Stimulated activated naive B cell treated with anti-CD40 and anti-IgM and Interleukin-4, amounts not matched to agents 10 μg/mL and 1 μg/mL and 100 μg/mL, for 72 hours (primary cell): ENCODE measurements around the gene ROBO2.

Experiments used
- ATAC-seq, 2 donors: fragments of 150-1000 bp; cut with Tn5 transposase; replicated peaks; 2 replicates each; pipeline ENCODE4 v1.10.0; 2021; ENCODE audit warnings: moderate library complexity in 1 of 2
- DNase-seq: peaks from one replicate; pipeline ENCODE4 v3.0.0; 2021
- H3K27ac Mint-ChIP-seq: one replicate; pipeline ENCODE4 v1.8.0; 2022; ENCODE audit warnings: mild to moderate bottlenecking, mixed read lengths
- H3K27me3 Mint-ChIP-seq, 2 donors: one replicate each; pipeline ENCODE4 v1.8.0; 2022; ENCODE audit warnings: mixed read lengths in 2 of 2
- H3K36me3 Mint-ChIP-seq, 2 donors: one replicate each; pipeline ENCODE4 v1.8.0; 2022; ENCODE audit warnings: mixed read lengths in 2 of 2, mild to moderate bottlenecking in 1 of 2
- H3K4me1 Mint-ChIP-seq, 2 donors: one replicate each; pipeline ENCODE4 v1.8.0; 2022; ENCODE audit warnings: mixed read lengths in 2 of 2, mild to moderate bottlenecking in 1 of 2
- H3K4me3 Mint-ChIP-seq, 2 donors: one replicate each; pipeline ENCODE4 v1.8.0; 2022; ENCODE audit warnings: mild to moderate bottlenecking in 2 of 2, mixed read lengths in 2 of 2, moderate library complexity in 1 of 2
- H3K9me3 Mint-ChIP-seq, 2 donors: one replicate each; pipeline ENCODE4 v1.8.0; 2022; ENCODE audit warnings: mixed read lengths in 2 of 2, mild to moderate bottlenecking in 1 of 2

The ROBO2 gene

DNA sequence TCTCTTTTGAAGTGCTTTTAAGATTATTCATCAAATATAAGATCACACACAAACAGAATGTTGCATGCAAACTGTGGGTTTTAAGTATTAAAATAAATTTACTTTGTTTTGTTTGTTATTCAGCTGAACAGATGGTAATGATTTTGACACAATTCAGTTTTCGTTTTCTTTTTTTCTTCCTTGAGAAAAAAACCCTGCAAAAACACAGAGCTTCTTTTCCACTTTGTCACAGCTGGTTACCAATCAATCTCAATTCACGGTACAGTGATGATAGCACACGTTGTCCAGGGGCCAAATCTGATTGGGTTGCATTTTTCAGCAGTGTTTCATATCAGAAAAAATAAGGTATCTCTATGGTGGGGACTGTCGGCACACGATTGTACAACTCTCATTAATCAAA, 473.6 kb downstream of the ROBO2 start:
- DNase-seq (no peak), ATAC-seq (no peak)
- H3K9me3 Mint-ChIP-seq: peaks cover 4% of the 10 kb centered on the region in 2 donors
- H3K36me3 Mint-ChIP-seq: no peaks in the 10 kb centered on the region
- no peaks in the 10 kb centered on the region for H3K27me3 Mint-ChIP-seq
- no peaks in the 10 kb centered on the region for H3K4me1 Mint-ChIP-seq
- H3K27ac Mint-ChIP-seq: no peak overlapping the region
- H3K4me3 Mint-ChIP-seq: no peak overlapping the region

DNA sequence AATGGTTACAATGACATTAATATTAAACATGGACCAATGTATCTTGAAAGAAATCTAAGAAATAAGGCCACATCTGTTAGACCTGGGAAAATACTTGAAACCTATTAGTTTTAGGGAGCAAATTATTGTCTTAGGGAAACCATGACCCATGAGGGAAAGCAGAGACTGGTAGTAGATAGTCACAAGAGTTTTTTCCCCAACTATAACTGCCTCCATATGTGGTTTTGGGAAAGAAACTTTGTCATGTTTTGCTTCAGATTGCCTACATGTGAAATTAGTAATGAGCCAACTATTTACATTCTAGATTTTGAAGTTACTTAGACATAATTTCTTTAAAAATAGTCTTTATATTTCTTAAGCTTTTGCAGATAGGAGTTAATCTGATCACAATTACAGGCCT, 474.9 kb downstream of the ROBO2 start:
- Mint-ChIP-seq H3K4me3 (no peak overlapping the region), H3K36me3 (no peaks in the 10 kb centered on the region), H3K4me1 (no peaks in the 10 kb centered on the region), H3K27ac (no peak overlapping the region), H3K27me3 (no peaks in the 10 kb centered on the region), H3K9me3 (peaks cover 5 to 7% of the 10 kb centered on the region in 2 donors)
- DNase-seq (no peak), ATAC-seq (no peak)

DNA sequence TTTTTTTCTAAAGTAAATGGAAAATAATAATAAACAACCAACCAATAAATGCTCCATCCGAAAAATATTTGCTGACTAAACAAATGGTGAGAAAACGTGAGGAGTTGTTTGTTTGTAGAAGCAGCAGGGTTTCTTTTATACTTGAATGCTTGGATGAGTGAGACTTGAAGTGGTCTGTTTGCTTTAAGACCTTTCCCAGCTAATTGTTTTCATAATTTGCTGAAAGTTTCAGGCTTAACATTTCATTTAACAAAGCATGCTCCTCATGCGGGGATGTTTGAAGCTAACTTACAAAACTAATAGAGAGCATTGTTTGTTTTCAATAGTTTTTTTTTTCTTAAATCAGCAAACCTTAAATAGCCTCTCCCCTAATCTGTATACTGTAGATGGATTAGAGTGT, 484.6 kb downstream of the ROBO2 start:
- DNase-seq (no peak), ATAC-seq (no peak)
- no peak overlapping the region for H3K4me3 Mint-ChIP-seq
- H3K36me3 Mint-ChIP-seq: no peaks in the 10 kb centered on the region
- no peak overlapping the region for H3K27ac Mint-ChIP-seq
- H3K4me1 Mint-ChIP-seq: no peaks in the 10 kb centered on the region
- H3K27me3 Mint-ChIP-seq: no peaks in the 10 kb centered on the region
- H3K9me3 Mint-ChIP-seq: peaks cover 4 to 7% of the 10 kb centered on the region in 2 donors

DNA sequence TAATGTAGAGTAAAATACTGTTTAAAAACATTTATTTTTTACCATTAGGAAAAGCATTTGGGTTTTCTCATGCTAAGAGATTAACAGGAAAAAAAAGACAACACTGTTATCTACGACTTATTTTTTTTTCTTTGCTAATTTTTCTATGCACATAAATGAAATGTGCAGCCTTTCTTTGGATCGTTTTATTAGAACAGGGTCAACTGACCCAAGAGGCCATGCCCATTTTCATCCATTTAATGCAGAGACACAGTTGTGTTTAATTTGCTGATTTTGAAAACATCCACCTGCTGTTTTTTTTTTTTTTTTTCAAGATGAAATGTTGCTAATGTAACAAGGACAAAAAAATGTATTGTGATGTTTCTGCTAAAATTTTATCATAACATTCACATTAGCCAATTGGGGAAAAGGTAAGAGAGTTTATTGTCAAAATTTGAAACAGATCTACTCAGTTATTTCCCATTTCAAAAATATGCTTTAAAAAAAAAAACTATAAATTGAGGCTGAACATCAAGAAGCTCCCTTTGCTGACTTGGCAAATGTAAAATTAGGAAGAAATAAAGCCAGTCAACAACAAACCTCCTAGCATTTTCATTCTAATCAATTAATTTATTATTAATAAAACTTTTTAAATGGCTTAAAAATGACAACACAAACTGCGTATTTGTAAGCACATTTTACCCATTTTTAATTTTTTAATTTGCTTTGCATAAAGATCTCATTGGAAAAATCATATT, 485.2 kb downstream of the ROBO2 start:
- Mint-ChIP-seq H3K27ac (no peak overlapping the region), H3K27me3 (no peaks in the 10 kb centered on the region), H3K36me3 (no peaks in the 10 kb centered on the region), H3K4me1 (no peaks in the 10 kb centered on the region), H3K4me3 (no peak overlapping the region), H3K9me3 (peaks cover 2 to 6% of the 10 kb centered on the region in 2 donors)
- ATAC-seq (no peak), DNase-seq (no peak)

DNA sequence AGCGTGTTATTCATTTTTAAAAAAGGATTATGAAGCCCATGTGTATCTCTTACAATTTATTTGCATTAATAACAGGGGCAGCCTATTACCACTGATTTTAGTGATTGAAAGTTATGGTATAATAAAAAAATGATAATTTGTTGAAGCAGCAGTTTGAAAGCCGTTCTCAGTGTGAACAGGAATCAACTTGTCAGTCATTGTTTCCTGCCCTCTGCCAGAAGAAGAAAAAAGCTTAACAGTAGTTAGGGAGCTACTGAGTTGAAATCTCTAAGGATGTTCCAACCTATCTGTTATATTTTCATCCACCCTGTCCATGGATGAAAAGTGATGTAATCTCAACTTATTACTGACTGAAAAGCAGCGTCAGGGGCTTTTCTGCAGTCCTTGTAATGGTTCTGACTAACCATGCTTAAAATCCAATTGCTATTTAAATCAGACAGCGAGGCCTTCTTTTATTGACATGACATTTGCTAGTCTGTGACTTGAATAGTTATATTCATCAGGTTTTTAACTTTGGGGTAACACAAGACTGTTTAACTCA, 486.7 kb downstream of the ROBO2 start:
- Mint-ChIP-seq H3K27me3 (no peaks in the 10 kb centered on the region), H3K4me3 (no peak overlapping the region), H3K9me3 (peaks cover 2 to 6% of the 10 kb centered on the region in 2 donors), H3K27ac (no peak overlapping the region), H3K36me3 (no peaks in the 10 kb centered on the region), H3K4me1 (no peaks in the 10 kb centered on the region)
- DNase-seq (no peak), ATAC-seq (no peak)

DNA sequence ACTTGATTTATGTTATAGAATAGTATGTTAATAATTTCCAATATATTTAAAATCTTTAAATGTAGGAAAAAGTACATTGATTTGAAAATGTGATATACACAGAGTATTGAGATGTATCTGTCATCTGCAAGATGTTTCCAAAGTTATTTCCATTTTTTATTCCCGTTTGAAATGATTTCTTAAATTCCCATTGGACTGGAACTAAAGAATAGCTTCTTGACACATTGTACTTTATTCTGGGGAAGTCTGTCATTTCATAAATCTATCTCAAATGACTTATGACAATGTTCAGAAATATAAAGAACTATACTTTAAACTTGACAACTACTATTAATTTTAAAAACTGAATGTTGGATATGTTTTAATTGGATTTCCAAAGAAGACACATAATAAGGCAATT, 489.6 kb downstream of the ROBO2 start:
- DNase-seq (no peak), ATAC-seq (no peak)
- Mint-ChIP-seq H3K4me3 (no peak overlapping the region), H3K27me3 (no peaks in the 10 kb centered on the region), H3K36me3 (no peaks in the 10 kb centered on the region), H3K9me3 (peaks cover 6 to 11% of the 10 kb centered on the region in 2 donors), H3K27ac (no peak overlapping the region), H3K4me1 (no peaks in the 10 kb centered on the region)

DNA sequence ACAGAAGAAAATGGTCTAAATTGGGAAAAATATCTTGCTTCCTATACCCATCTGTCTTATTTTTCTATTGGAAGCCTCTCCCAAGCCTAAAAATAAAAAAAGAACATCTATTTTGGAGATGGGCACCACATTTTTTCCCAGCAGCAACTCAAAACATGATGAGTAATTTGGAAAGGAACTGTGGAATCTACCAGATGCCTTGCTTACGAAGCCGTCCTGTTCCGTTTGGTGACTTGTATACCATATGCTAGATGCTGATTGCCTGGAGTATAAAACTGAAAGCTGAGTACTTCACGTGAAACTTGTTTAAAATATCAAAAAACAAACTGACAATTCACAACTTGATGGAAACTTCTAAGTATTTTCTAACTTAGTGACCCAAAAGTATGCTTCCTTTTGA, 491.0 kb downstream of the ROBO2 start:
- DNase-seq (no peak), ATAC-seq (no peak)
- H3K4me1 Mint-ChIP-seq: no peaks in the 10 kb centered on the region
- no peak overlapping the region for H3K27ac Mint-ChIP-seq
- no peaks in the 10 kb centered on the region for H3K27me3 Mint-ChIP-seq
- peaks cover 5 to 8% of the 10 kb centered on the region in 2 donors for H3K9me3 Mint-ChIP-seq
- no peaks in the 10 kb centered on the region for H3K36me3 Mint-ChIP-seq
- no peak overlapping the region for H3K4me3 Mint-ChIP-seq

DNA sequence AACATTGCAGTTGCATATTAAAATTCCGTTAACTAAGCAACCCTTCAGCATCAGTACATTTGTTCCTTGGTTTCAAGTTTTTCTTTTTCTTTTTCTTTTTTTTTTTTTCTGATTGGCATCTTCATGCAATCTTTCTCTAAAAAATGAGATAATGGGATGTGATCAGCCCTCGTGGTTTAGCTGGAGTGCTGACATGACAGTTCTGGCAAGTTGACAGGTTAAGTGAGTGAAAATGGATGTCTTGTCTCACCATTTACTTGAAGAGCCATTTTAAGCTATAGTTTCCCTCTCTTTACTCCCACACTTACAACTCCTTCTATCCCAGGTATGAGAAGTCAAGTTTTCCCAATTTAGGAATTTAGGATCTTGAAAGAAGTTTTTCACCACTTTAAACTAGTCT, 495.2 kb downstream of the ROBO2 start:
- DNase-seq (no peak), ATAC-seq (no peak)
- H3K36me3 Mint-ChIP-seq: no peaks in the 10 kb centered on the region
- H3K9me3 Mint-ChIP-seq: peaks cover 8 to 9% of the 10 kb centered on the region in 2 donors
- no peak overlapping the region for H3K27ac Mint-ChIP-seq
- no peaks in the 10 kb centered on the region for H3K27me3 Mint-ChIP-seq
- H3K4me3 Mint-ChIP-seq: no peak overlapping the region
- H3K4me1 Mint-ChIP-seq: no peaks in the 10 kb centered on the region

DNA sequence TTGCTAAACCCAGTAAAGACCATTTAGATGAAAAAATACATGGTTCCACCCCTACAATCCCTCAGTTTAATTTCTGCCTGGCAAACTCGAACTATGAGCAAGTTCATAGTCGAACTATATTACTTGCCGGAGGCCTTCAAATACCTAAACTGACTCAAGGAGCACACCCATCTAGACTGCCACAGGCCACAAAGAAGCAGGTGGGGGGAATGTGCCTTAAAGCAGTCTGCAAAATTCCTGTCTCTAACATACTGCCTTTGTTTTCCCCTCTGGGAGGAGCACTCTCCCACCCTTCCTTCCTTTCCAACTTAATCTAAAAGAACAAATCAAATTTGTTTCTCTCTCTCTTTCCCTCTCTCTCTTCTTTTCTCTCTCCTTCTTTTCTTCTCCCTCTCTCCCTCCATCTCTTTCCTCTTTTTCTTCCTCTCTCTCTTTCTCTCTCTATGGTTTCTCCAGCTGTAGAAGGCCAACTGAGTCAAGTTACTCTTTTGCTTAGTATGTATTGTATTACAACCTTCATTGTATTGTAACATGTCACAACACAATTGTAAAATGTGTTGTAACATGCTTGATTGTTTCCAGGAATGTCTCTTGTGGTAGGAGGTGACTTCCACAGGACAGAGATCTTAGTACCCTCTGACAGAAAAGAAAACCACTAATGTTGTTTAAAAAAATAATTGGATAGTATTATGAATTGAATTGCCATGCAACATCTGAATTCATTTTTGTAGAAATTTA, 496.3 kb downstream of the ROBO2 start:
- DNase-seq (no peak), ATAC-seq (no peak)
- H3K9me3 Mint-ChIP-seq: peaks cover 9% of the 10 kb centered on the region in 2 donors
- H3K4me1 Mint-ChIP-seq: no peaks in the 10 kb centered on the region
- H3K27me3 Mint-ChIP-seq: no peaks in the 10 kb centered on the region
- no peak overlapping the region for H3K27ac Mint-ChIP-seq
- H3K4me3 Mint-ChIP-seq: no peak overlapping the region
- no peaks in the 10 kb centered on the region for H3K36me3 Mint-ChIP-seq

DNA sequence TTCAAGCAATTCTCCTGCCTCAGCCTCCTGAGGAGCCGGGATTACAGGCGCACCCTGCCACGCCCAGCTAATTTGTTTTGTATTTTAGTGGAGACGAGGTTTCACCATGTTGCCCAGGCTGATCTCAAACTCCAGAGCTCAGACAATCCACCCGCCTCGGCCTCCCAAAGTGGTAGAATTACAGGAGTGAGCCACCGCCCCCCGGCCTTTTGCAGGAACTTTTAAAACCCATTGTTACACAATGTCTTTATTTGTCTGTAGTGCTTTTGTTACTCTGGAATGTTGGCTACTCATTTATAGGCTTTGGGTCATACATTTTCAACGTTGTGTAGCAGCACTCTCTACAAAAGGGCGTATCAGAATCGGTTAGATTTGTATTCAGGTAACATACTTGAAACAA, 499.1 kb downstream of the ROBO2 start:
- H3K4me3 Mint-ChIP-seq: no peak overlapping the region
- DNase-seq: no peak
- ATAC-seq: no peak
- H3K27ac Mint-ChIP-seq: no peak overlapping the region
- H3K4me1 Mint-ChIP-seq: no peaks in the 10 kb centered on the region
- peaks cover 7 to 8% of the 10 kb centered on the region in 2 donors for H3K9me3 Mint-ChIP-seq
- H3K36me3 Mint-ChIP-seq: no peaks in the 10 kb centered on the region
- no peaks in the 10 kb centered on the region for H3K27me3 Mint-ChIP-seq

DNA sequence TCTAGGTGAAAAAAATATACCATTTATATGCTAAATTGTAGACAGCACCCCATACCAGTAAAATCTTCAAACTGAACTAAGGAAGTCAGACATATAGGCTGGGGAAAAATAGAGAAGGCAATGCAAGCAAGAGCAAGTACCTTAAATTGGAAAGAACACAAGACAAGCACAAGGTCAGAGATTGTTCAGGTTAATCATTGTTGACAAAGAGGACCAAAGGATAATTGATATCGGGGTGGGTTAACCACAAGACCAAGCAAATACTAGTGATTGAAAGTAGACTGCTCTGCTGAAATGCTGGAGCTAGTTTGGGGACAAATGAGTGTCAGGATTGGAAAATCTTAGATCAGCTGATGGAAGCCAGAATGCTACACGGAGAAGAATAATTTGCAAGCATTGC, 499.8 kb downstream of the ROBO2 start:
- peaks cover 7 to 8% of the 10 kb centered on the region in 2 donors for H3K9me3 Mint-ChIP-seq
- no peak overlapping the region for H3K27ac Mint-ChIP-seq
- H3K27me3 Mint-ChIP-seq: no peaks in the 10 kb centered on the region
- H3K4me1 Mint-ChIP-seq: no peaks in the 10 kb centered on the region
- no peak overlapping the region for H3K4me3 Mint-ChIP-seq
- DNase-seq: no peak
- no peak for ATAC-seq
- no peaks in the 10 kb centered on the region for H3K36me3 Mint-ChIP-seq

DNA sequence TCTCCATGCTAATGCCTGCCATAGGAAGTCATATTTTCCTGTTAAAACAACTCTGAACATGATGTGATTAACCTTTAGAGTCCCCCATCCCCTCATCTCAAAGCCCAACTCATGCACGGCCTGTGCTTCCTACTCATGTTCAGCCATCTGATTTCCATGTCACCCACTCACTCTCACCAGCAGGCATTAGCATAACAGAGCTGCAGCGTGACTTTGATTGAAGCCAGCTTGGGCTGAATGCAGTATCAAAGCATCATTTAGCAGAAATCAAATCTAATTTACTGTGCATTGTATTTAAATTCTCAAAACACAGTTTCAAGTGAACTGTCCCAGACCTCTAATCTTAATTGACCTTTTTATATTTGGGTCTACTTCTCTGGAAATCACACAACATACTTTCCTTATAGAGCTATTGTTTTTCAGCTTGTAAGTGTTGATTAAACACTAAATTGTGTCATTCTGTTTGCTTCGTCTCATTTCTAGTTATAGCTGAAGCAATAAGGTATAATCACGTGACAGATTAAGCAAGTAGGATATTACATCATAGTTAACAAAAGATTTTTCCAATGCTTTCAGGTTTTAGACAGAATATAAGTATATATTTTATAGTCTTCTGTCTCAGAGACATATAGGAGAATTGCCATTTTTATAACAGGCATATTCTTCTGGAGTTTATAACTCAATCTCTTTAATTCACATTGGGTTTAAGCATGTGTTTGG, 501.5 kb downstream of the ROBO2 start:
- H3K27me3 Mint-ChIP-seq: no peaks in the 10 kb centered on the region
- DNase-seq (no peak), ATAC-seq (no peak)
- H3K4me1 Mint-ChIP-seq: no peaks in the 10 kb centered on the region
- no peak overlapping the region for H3K4me3 Mint-ChIP-seq
- H3K36me3 Mint-ChIP-seq: no peaks in the 10 kb centered on the region
- no peak overlapping the region for H3K27ac Mint-ChIP-seq
- H3K9me3 Mint-ChIP-seq: peaks cover 6 to 8% of the 10 kb centered on the region in 2 donors

DNA sequence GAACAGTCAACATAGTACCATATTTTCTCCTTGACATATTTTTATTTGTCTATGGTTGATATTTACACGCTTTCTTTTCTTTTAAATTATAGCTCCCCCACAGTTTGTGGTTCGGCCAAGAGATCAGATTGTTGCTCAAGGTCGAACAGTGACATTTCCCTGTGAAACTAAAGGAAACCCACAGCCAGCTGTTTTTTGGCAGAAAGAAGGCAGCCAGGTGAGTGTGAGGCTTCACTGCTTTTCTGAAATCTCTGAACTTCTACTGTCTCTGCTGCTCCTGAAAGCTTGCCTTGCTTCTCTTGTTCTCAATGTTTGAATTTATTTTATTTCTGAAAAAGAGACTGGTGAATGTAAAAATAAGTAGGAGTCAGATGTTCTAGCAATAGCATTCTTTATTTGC, 506.3 kb downstream of the ROBO2 start:
- Mint-ChIP-seq H3K36me3 (no peaks in the 10 kb centered on the region), H3K27me3 (no peaks in the 10 kb centered on the region), H3K4me3 (no peak overlapping the region), H3K4me1 (no peaks in the 10 kb centered on the region), H3K27ac (no peak overlapping the region), H3K9me3 (peaks cover 9% of the 10 kb centered on the region in 2 donors)
- no peak for DNase-seq
- no peak for ATAC-seq

DNA sequence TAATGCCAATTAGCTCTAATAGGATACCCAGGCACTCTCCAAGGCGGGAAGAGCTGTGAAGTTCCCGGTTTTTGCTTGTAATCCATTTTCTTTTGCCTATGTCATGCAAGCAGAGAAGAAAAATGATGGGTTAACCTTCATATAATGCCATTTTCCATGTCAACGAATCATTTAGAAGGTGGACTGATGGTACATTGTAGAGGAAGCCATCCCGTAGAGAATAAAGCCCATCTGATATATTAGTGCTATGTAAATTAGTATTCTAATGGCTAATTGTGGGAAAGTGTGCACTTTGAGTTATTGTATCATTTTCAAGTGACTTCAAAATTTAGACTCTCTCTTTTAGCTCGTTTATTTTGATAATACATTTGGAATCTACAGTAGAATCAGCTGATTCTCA, 509.1 kb downstream of the ROBO2 start:
- Mint-ChIP-seq H3K9me3 (peaks cover 7 to 9% of the 10 kb centered on the region in 2 donors), H3K4me3 (no peak overlapping the region), H3K4me1 (no peaks in the 10 kb centered on the region), H3K36me3 (no peaks in the 10 kb centered on the region), H3K27me3 (no peaks in the 10 kb centered on the region), H3K27ac (no peak overlapping the region)
- ATAC-seq (no peak), DNase-seq (no peak)
